Activated CD8-positive, alpha-beta T cell treated with anti-CD3 and anti-CD28 coated beads for 36 hours (primary cell): ENCODE results near the gene N4BP3. TPM values are rescaled to one million over a fixed set of nuclear protein-coding genes. Genes with fewer than 3 reads are reported as not detected.

Experiments used
- ATAC-seq: fragments of 200-7000 bp; cut with Tn5 transposase; one replicate; pipeline ENCODE4 v1.10.0; 2021; ENCODE audit warnings: mild to moderate bottlenecking, moderate library complexity
- CTCF ChIA-PET: fragments of 350-600 bp; sonication (Branson Sonifier 250); formaldehyde crosslinking; loops from one replicate; lab custom pipeline; 2021; ENCODE audit warnings: antibody characterized with exemption; lab: Charles Lee
- POLR2A ChIA-PET: fragments of 350-600 bp; sonication (Branson Sonifier 250); formaldehyde crosslinking; loops from one replicate; lab custom pipeline; 2021; ENCODE audit warnings: antibody characterized with exemption; lab: Charles Lee
- DNase-seq: peaks from one replicate; pipeline ENCODE4 v3.0.0-alpha.2; 2020
- H3K27ac Mint-ChIP-seq: one replicate; pipeline ENCODE4 v1.8.0; 2021; ENCODE audit warnings: mild to moderate bottlenecking, mixed read lengths
- H3K27me3 Mint-ChIP-seq: one replicate; pipeline ENCODE4 v1.8.0; 2021; ENCODE audit warnings: mixed read lengths
- H3K36me3 Mint-ChIP-seq: one replicate; pipeline ENCODE4 v1.8.0; 2021; ENCODE audit warnings: low read depth, mixed read lengths
- H3K4me1 Mint-ChIP-seq: one replicate; pipeline ENCODE4 v1.8.0; 2021; ENCODE audit warnings: low read depth, mixed read lengths
- H3K4me3 Mint-ChIP-seq: one replicate; pipeline ENCODE4 v1.8.0; 2021; ENCODE audit warnings: mild to moderate bottlenecking, moderate library complexity, mixed read lengths
- H3K9me3 Mint-ChIP-seq: one replicate; pipeline ENCODE4 v1.8.0; 2021; ENCODE audit warnings: mixed read lengths
- intact Hi-C: fragments of 100-400 bp; cut with micrococcal nuclease; formaldehyde crosslinking; loops from one replicate; pipeline ENCODE4 v1.10.0; 2022
- total RNA-seq, 2 experiments: library from RNA; stranded (reverse); gene quantifications; one replicate each; pipeline ENCODE4 v1.2.3, GENCODE V29; 2021
- TF ChIP-seq, protein P1 (sequence below): fragments of 200-600 bp; IDR thresholded peaks from one replicate; pipeline ENCODE4 v1.8.0; 2022; ENCODE audit warnings: antibody characterized with exemption, mild to moderate bottlenecking

N4BP3 gene
- total RNA-seq, 2 experiments from 2014 or later: 33.2 to 33.4 TPM

DNA sequence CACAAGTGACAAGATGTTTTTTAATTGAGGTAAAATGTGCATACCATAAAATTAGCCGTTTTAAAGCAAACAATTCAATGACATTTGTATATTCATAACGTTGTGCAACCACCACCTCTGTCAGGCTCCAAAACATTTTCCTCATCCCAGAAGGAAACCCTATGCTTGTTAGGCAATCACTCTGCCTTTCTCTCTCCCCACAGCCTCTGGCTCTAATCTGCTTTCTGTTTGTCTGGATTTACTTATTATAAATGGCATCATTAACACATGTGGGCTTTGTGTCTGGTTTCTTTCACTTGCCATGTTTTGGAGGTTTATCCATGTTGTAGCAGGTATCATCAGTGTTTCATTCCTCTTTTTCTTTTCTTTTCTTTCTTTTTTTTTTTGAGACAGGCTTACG, 1.4 kb upstream of the N4BP3 start:
- Mint-ChIP-seq H3K36me3 (peaks cover 22% of the 10 kb centered on the region), H3K27me3 (no peaks in the 10 kb centered on the region), H3K9me3 (peaks cover 3% of the 10 kb centered on the region), H3K4me3 (no peak overlapping the region), H3K4me1 (peaks cover 19% of the 10 kb centered on the region), H3K27ac (no peak overlapping the region)
- no peak for ATAC-seq
- POLR2A ChIA-PET: interaction anchor here (1.1 kb wide), 1 partner anchor 21 kb away, joined by 3 read pairs; no protein-coding TSS in a partner anchor
- intact Hi-C loops: no loop called here
- DNase-seq: no peak
- CTCF ChIA-PET: interaction anchor here (1.5 to 2.4 kb wide), 2 partner anchors 9 to 36 kb away, joined by 4 to 11 read pairs; no protein-coding TSS in a partner anchor
- TF ChIP-seq, protein P1, sequence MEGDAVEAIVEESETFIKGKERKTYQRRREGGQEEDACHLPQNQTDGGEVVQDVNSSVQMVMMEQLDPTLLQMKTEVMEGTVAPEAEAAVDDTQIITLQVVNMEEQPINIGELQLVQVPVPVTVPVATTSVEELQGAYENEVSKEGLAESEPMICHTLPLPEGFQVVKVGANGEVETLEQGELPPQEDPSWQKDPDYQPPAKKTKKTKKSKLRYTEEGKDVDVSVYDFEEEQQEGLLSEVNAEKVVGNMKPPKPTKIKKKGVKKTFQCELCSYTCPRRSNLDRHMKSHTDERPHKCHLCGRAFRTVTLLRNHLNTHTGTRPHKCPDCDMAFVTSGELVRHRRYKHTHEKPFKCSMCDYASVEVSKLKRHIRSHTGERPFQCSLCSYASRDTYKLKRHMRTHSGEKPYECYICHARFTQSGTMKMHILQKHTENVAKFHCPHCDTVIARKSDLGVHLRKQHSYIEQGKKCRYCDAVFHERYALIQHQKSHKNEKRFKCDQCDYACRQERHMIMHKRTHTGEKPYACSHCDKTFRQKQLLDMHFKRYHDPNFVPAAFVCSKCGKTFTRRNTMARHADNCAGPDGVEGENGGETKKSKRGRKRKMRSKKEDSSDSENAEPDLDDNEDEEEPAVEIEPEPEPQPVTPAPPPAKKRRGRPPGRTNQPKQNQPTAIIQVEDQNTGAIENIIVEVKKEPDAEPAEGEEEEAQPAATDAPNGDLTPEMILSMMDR: no peak

DNA sequence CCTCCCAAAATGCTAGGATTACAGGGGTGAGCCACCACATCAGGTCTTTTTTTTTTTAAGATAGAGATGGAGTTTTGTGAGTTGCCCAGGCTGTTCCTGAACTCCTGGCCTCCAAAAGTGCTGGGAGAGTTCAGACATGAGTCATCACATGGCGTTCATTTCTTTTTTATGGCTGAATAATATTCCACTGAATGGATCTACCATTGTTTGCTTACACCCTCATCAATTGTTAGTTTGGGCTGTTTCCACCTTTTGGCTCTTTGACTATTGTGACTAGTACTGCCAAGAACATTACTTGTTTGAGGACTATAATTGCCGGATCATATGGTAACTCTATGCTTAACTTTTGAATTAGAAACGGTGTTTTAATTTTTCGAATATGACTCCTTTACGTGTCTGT, 787 bp upstream of the N4BP3 start:
- no peaks in the 10 kb centered on the region for H3K27me3 Mint-ChIP-seq

DNA sequence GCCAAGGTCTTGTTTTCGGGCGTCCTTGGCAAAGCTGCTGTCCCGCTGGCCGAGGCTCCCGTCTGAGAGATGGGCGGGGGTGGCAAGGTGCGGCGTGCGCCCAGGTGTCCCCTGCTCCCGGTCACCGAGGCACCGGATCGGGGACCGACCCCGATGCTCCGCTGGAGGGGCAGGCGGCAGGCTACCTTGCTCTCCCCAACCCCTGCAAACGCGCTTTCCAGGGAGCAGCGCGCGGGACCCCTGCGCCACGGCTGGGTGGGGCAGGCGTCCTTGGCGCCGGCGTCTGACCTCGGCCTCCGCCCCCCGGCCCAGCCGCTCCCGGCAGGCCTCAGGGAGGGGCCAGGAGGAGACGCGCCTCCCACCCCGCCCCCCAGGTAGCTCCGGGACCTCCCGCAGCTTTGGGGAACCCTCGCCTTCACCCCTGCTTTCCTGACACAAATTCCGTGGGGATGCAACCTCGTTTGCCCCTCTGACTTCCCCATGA, 551 bp downstream of the N4BP3 start:
- ATAC-seq: no peak
- intact Hi-C loops: no loop called here
- peaks cover 24% of the 10 kb centered on the region for H3K36me3 Mint-ChIP-seq

More for the DNA sequence above, 787 bp upstream of the N4BP3 start:
- Mint-ChIP-seq H3K27ac (peak overlapping the region; percentile 67), H3K9me3 (peaks cover 3% of the 10 kb centered on the region), H3K4me1 (peaks cover 23% of the 10 kb centered on the region), H3K36me3 (peaks cover 24% of the 10 kb centered on the region), H3K4me3 (peak overlapping the region; percentile 62)
- intact Hi-C loops: no loop called here
- POLR2A ChIA-PET: interaction anchor here (1.1 to 4.2 kb wide), 3 partner anchors 11 to 92 kb away, joined by 3 to 19 read pairs (median 10); partner anchors contain the start of gene HNRNPAB
- TF ChIP-seq, protein P1: no peak
- DNase-seq (no peak), ATAC-seq (no peak)
- CTCF ChIA-PET: interaction anchor here (1.5 kb wide), 1 partner anchor 36 kb away, joined by 4 read pairs; no protein-coding TSS in a partner anchor

DNA sequence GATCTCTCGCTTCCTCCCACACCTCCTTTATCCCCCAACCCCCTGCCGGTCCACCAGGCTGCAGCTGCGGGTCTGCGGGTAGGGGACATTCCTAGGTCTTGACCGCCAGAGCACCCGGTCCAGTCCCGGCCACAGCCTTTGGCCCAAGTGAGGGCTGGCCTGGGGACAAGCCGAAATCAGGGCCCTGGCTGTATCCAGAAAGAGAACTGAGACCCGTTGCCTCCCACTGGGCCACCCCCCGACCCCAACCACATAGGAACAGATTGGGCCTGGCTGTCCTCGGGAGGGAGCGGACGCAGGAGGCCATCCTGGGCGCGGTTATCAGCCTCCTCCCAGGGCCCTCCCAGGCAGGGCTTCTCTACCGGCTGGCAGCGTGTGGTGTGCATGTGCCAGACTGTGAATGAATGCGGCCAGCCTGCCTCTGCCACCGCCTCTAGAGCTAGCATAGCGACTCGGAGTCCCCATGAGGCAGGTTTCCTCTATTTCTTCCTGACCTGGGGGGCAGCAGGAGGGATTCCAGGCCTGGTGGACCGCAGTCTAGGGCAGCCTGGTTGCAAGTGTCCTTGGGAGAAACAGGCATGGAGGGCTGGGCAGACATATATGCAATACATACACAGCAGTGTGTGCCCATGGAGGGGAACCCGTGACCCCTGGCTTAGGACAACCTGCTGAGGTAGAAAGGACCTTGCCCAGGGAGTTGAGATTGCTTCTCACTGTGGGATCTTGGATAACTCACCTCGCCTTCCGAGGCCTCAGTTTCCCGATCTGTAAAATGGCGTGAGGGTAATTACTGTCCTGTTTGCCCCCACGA, 1.2 kb downstream of the N4BP3 start:
- ChIA-PET CTCF (interaction anchor here (1.6 kb wide), 1 partner anchor 31 kb away, joined by 7 read pairs; no protein-coding TSS in a partner anchor), POLR2A (interaction anchor here (1.1 to 5.8 kb wide), 9 partner anchors 9 to 90 kb away, joined by 3 to 44 read pairs (median 5); partner anchors contain the start of genes HNRNPAB and RMND5B)
- TF ChIP-seq, protein P1: no peak
- H3K27me3 Mint-ChIP-seq: no peaks in the 10 kb centered on the region
- peaks cover 23% of the 10 kb centered on the region for H3K4me1 Mint-ChIP-seq
- peak overlapping the region; percentile 98 for H3K4me3 Mint-ChIP-seq
- peak; percentile 59 for DNase-seq
- ATAC-seq: no peak
- H3K36me3 Mint-ChIP-seq: peaks cover 27% of the 10 kb centered on the region
- peak overlapping the region; percentile 95 for H3K27ac Mint-ChIP-seq
- H3K9me3 Mint-ChIP-seq: peaks cover 3% of the 10 kb centered on the region
- intact Hi-C loops: loop anchor here (5.0 kb wide), 1 partner anchor 38 kb away; the partner anchor contains the start of gene NHP2

More for the DNA sequence above, 551 bp downstream of the N4BP3 start:
- H3K4me1 Mint-ChIP-seq: peaks cover 23% of the 10 kb centered on the region
- POLR2A ChIA-PET: interaction anchor here (0.8 to 5.8 kb wide), 10 partner anchors 8 to 91 kb away, joined by 3 to 44 read pairs (median 4); partner anchors contain the start of genes HNRNPAB and RMND5B
- CTCF ChIA-PET: interaction anchor here (1.6 kb wide), 1 partner anchor 31 kb away, joined by 7 read pairs; no protein-coding TSS in a partner anchor
- TF ChIP-seq, protein P1: no peak
- DNase-seq: peak; percentile 43
- H3K4me3 Mint-ChIP-seq: peak overlapping the region; percentile 98
- H3K9me3 Mint-ChIP-seq: peaks cover 3% of the 10 kb centered on the region
- no peaks in the 10 kb centered on the region for H3K27me3 Mint-ChIP-seq
- H3K27ac Mint-ChIP-seq: peak overlapping the region; percentile 95
